Suppressor macrophage treated with lipopolysaccharide for 1 hour (primary cell): Measurements from ENCODE around the gene PKMYT1.
A peak's percentile ranks its signal among the peaks of the same experiment; 100 is the strongest.

ENCODE experiments used
- DNase-seq, 3 donors: peaks; one replicate each; pipeline ENCODE4 v3.0.0-alpha.2; 2020 to 2022

The PKMYT1 gene

GRCh38 chr16:2980227-2981176 is at the start of gene PKMYT1:
Gene PKMYT1, minus strand, starts transcription at chr16:2980446. Its CDS starts 789 bp downstream, at chr16:2979657.
- peak; percentile 95 to 99 (median 98) for DNase-seq

GRCh38 chr16:3029491-3030221 is 49.4 kb upstream of the PKMYT1 start:
- peak; percentile 53 to 70 (median 65) for DNase-seq

DNA sequence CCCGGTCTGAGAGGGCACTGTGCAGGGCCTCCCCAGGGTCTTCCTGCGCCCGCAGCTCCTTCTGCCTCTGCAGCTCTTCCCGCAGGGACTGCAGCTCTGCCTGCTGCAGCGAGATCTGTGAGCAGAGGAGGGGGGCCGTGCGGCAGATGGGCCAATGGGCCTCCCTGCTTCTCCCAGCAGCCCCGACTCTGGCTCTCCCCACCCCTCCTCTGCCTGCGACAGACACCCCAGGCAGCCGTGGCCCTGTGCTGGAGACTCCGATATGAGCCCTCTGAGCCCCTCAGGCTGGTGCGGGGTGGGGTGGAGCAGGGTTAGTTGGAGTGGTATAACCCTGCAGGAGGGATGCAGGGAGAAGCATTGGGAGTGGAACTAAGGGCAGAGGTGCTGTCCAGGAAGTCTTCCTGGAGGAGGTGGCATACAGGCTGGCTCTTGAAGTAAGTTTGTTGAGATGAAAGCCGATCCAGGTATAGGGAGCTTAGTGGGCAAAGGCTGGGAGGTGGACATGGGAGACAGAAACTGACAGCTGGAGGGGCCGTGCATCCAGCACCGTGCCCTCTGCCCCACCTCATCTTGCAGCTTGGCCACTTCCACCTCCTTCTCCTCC is 48.6 kb upstream of the PKMYT1 start:
- DNase-seq, result no peak

DNA sequence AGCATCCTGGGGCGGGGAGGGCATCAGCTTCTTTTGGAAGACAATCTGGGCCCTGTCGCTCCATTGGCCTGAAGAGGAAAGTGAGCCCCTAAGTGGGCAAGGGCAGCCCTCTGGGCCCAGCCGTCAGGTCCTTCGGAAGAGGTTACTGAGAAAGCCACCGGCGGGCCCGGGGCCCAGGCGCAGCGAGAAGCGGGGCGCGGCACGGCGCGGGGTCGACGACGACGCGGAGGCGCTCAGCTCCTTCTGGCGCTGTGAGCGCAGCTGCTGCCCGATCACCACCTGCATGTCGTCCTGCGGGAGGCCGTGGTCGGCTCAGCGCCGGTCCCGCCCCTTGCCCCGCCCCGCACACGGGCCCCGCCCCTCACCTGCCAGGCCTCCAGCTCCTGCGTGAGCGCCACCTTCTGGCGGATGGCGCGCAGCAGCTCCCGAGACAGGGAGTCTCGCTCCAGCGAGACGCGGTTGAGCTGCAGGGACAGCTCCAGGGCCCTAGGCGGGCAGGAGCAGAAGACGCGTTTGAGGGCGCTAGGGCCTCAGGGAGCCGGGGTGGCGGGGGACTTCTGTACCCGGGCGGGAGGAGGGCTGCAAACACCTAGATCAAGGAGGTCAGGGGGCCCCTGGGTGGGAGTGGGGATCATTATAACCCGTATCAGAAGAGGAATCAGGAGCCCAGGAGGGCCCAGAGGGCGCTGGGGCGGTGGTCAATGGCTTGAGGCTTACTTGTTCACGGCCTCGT is 47.9 kb upstream of the PKMYT1 start:
- peak; percentile 89 to 94 (median 90) for DNase-seq

GRCh38 chr16:3027489-3027795 is 47.2 kb upstream of the PKMYT1 start:
- no peak for DNase-seq

- DNase-seq, result no peak
These were observed 46.6 kb upstream of the PKMYT1 start for GRCh38 chr16:3026609-3027488.

DNA sequence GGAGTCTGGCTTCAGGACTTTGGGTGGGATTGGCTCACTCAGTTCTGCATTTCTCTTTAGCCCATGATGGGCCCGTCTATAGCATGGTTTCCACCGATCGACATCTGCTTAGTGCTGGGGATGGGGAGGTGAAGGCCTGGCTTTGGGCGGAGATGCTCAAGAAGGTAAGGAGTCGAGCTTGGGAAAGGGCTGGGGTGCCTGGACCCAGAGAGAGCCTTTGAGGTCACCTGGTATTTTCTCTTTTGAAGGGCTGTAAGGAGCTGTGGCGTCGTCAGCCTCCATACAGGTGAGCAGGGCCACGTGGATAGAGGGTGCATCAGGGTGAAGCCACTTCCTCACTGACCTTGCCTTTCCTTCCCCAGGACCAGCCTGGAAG is 45.7 kb upstream of the PKMYT1 start:
- DNase-seq, result no peak

DNA sequence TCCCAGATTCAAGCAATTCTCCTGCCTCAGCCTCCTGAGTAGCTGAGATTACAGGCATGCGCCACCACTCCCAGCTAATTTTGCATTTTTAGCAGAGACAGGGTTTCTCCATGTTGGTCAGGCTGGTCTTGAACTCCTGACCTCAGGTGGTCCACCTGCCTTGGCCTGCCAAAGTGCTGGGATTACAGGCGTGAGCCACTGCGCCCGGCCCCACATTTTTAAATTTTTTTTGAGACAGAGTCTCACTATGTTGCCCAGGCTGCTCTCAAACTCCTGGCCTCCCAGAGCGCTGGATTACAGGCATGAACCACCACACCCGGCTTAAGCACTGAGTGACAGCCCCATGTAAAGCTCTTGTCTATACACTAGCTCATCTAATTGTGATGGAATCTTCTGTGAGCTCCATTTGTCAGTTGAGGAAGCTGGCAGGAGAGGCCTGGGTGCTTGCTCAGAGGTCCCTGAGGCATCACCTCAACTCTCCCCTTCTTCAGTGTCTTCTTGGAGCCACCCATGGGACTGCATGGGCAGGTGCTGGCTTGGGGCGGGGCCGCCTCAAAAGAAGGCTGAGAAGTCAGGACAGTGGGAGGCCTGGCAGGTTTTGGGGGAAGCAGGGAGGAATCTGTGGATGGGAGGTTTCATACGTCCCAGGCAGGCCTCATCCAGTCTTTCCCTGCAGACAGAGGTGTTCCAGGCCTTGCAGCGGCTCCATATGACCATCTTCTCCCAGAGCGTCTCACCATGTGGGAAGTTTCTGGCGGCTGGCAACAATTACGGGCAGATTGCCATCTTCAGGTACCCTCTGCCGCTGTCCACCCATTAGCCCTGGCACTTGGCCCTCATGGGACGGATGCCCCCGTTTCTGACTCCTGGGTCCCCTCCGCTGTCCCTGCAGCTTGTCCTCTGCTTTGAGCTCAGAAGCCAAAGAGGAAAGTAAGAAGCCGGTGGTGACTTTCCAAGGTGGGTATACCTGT is 45.1 kb upstream of the PKMYT1 start:
- no peak for DNase-seq

DNA sequence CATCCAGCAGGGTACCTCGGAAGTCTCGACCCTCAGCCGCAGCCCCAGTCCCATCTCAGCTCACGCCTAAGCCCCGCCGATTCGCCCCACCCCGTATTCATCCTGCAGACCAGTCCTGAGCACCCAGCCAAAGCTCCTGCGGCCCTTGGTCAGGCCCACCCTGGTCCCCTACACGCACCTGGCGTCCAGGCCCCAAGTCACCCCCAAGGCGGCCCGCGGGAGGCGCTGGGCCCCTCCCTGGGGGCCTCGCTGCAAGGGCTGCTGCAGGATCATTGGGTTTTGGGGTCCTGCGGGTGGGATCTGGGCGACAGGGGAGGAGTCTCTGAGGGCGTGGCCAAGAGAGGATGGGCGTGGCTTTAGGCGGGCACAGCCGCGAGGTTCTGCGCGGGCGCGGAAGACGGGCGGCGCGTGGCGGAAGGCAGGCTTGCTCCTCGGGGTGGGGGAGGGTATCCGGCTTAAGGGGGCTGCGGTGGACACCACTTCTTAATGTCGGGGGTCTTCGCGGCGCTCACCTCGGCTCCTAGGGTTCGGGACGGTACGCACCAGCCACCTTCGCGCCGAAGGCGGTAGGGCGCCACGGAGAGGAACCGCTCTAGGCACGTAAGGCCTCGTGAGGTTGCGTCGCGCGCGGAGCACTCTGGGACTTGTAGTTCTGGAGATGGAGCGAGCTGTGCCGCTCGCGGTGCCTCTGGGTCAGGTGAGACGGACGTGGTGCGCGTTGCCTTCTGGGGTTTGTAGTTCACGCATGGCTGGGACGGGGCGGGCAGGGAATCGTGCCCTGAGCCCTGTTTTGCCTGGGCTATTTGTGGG is 43.6 kb upstream of the PKMYT1 start, which contains the start of the genes HCFC1R1 and THOC6:
TSS of gene HCFC1R1 (minus strand) at position 274 of the 810 bp plus-strand sequence. CDS start at position 273, 1 bp downstream.
TSS of gene THOC6 (plus strand) at position 367 of the 810 bp plus-strand sequence. CDS start at position 659, 292 bp downstream.
- peak; percentile 98 for DNase-seq

DNA sequence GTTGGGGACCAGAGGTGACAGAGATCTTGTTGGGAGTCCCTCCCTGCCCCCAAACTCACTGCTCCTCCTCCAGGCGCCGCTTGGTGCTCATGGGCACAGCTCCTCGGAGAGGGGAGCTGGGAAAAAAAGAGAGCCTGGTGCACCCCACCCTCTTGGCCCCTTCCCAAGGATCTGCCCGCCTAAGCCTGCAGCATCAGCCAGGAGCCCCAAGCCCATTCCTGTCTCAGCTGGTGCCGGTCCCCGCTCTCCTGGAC is 43.1 kb upstream of the PKMYT1 start:
- DNase-seq, result no peak

DNA sequence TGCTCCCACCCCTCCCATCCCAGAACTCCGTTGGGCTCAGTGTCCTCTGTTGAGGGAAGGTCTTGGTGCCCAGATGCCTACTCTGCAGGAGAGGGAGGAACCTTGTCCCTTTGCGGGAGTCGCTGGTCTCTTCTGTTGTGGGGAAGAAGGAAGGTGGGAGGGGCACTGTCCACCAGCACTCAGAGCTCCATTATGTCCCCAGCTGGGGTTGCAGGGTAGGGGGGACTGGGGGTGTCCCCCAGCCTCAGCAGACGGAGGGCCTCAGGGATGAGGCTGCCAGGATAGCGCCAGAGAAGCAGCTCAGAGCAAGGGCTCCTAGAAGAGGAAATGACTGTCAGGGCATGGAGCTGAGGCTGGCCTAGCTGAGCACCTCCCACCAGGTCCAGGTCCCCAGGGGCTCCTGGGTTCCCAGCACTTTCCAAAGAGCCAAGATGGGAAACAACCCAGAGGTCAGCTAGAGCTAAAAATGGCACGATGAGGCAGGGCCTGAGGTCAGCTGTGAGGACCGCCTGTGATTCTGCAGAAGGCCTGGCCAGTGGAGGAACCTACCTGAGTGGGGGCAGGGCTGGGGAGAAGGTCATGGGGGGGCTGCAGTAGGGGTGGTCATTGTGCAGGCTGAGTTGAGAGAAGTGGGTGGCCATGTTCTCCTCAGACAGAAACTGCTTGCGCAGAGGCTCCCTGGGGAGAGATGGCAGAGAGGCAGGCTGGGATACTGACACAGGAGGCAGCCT is 42.6 kb upstream of the PKMYT1 start:
- peak in 2 of 3 donors; percentile 32 to 41 for DNase-seq

- peak; percentile 95 to 97 (median 96) for DNase-seq
These were observed 42.0 kb upstream of the PKMYT1 start for GRCh38 chr16:3022208-3022683.

DNA sequence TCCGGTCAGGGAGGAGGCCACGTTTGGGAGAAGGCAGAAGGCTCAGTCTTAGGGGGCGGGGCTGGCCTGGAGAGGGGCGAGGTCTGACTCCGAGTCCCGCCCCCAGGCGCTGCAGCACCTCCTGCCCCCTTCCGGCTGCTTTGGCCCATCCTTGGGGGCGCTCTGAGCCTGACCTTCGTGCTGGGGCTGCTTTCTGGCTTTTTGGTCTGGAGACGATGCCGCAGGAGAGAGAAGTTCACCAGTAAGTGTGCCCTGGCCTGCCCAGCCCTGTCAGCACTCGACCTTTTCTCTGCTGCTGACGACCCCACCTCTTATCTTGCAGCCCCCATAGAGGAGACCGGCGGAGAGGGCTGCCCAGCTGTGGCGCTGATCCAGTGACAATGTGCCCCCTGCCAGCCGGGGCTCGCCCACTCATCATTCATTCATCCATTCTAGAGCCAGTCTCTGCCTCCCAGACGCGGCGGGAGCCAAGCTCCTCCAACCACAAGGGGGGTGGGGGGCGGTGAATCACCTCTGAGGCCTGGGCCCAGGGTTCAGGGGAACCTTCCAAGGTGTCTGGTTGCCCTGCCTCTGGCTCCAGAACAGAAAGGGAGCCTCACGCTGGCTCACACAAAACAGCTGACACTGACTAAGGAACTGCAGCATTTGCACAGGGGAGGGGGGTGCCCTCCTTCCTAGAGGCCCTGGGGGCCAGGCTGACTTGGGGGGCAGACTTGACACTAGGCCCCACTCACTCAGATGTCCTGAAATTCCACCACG is 41.4 kb upstream of the PKMYT1 start:
- peak; percentile 72 to 91 (median 82) for DNase-seq

GRCh38 chr16:3020604-3021448 is 40.6 kb upstream of the PKMYT1 start:
- peak; percentile 30 to 65 (median 48) for DNase-seq

DNA sequence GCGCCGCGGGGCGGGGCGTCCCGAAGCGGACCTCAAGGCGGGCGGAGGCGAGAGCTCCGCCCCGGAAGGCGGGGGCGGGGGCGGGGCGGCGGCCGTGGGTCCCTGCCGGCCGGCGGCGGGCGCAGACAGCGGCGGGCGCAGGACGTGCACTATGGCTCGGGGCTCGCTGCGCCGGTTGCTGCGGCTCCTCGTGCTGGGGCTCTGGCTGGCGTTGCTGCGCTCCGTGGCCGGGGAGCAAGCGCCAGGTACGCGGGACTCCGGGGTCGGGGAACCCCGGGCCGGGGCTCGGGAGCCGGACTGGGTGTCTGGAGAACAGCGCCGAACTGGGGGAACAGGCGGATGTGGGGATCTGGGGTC is 40.0 kb upstream of the PKMYT1 start, which contains the start of gene TNFRSF12A:
TSS of gene TNFRSF12A (plus strand) at position 122 of the 357 bp plus-strand sequence. CDS start at position 152, 30 bp downstream.
- peak; percentile 87 to 97 (median 94) for DNase-seq

DNA sequence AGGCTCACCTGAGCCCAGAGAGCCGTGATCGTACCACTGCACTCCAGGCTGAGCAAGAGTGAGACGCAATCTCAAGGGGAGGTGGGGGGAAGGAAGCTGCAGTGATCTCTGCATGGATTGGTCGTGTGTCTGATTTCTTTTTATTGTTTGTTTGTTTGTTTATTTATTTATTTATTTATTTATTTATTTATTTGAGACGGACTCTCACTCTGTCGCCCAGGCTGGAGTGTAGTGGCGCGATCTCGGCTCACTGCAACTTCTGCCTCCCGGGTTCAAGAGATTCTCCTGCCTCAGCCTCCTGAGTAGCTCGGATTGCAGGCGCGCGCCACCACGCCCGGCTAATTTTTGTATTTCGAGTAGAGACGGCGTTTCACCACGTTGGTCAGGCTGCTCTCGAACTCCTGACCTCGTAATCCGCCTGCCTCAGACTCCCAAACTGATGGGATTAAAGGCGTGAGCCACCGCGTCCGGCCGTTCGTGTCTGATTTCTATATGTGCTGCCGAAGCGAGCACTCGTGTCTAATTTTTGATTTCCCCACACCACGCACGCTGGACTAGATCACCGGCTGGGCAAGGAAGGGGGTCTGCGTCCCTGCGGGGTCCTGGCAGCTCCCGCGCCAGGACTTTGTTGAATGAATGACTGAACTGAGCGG is 39.5 kb upstream of the PKMYT1 start:
- no peak for DNase-seq
